Metanephros (tissue), 1 donor: Measurements from ENCODE around the gene CYP4B1. TPM values are rescaled to one million over a fixed set of nuclear protein-coding genes. Genes with fewer than 3 reads are reported as not detected.

Experiments used
- total RNA-seq: library from RNA; depleted of rRNA; stranded (reverse); fragments of >200 nt; gene quantifications from one replicate; pipeline ENCODE4 v1.2.3, GENCODE V29; 2014

CYP4B1 gene
- 4.8 TPM for total RNA-seq

GRCh38 chr1:46798810-46799209, at the start of gene CYP4B1:
CYP4B1 (plus strand) TSS chr1:46799046; CDS start chr1:46799082, 36 bp downstream.

Other genes starting within 250 kb of the CYP4B1 start
- gene KNCN, start 247.4 kb upstream of the CYP4B1 start, total RNA-seq: not detected
- gene MKNK1, start 194.8 kb upstream of the CYP4B1 start, total RNA-seq: 30.4 TPM
- gene MOB3C, start 182.2 kb upstream of the CYP4B1 start, total RNA-seq: 14.5 TPM
- gene ATPAF1, start 130.7 kb upstream of the CYP4B1 start, total RNA-seq: 45.0 TPM
- gene TEX38, start 127.2 kb upstream of the CYP4B1 start, total RNA-seq: not detected
- gene EFCAB14, start 79.9 kb upstream of the CYP4B1 start, total RNA-seq: 70.7 TPM
- gene CYP4A11, start 142.4 kb downstream of the CYP4B1 start, total RNA-seq: 22.1 TPM
- 7.4 TPM for gene CYP4X1, start 224.6 kb downstream of the CYP4B1 start, total RNA-seq